Left colon (tissue), 2 donors: Measurements from ENCODE around the gene CHERP. TPM values are rescaled to one million over a fixed set of nuclear protein-coding genes. Genes with fewer than 3 reads are reported as not detected.

Experiments
- ATAC-seq: fragments of 200-7000 bp; cut with Tn5 transposase; one replicate; pipeline ENCODE4 v1.9.1; 2020; ENCODE audit warnings: mild to moderate bottlenecking, moderate library complexity
- DNase-seq, 2 donors: peaks; one replicate each; pipeline ENCODE4 v3.0.0-alpha.2; 2020
- intact Hi-C, 2 donors: fragments of 100-400 bp; cut with DNase I in 1 of 2; cut with micrococcal nuclease in 1 of 2; formaldehyde crosslinking; loops; one replicate each; pipeline versions ENCODE4 v1.11.2 to v1.14.0; 2022; cut with DNase I, micrococcal nuclease
- long read RNA-seq: library from polyadenylated mRNA; unstranded; transcript quantifications from one replicate; pipeline ENCODE4 v2.0.0, GENCODE V29; 2021
- total RNA-seq, 2 donors: library from RNA; stranded (reverse); fragmentation: NEBNext Ultra II Directional; extraction: Animal tissue kit (Norgen Biotek cat#: 25700); gene quantifications; one replicate each; pipeline ENCODE4 v1.2.1, GENCODE V29; 2021
- donor health status: DM: no; HTN: no; CAD: no.
- donor health status: DM: yes; HTN: yes; CAD: no.

Gene CHERP, protein sequence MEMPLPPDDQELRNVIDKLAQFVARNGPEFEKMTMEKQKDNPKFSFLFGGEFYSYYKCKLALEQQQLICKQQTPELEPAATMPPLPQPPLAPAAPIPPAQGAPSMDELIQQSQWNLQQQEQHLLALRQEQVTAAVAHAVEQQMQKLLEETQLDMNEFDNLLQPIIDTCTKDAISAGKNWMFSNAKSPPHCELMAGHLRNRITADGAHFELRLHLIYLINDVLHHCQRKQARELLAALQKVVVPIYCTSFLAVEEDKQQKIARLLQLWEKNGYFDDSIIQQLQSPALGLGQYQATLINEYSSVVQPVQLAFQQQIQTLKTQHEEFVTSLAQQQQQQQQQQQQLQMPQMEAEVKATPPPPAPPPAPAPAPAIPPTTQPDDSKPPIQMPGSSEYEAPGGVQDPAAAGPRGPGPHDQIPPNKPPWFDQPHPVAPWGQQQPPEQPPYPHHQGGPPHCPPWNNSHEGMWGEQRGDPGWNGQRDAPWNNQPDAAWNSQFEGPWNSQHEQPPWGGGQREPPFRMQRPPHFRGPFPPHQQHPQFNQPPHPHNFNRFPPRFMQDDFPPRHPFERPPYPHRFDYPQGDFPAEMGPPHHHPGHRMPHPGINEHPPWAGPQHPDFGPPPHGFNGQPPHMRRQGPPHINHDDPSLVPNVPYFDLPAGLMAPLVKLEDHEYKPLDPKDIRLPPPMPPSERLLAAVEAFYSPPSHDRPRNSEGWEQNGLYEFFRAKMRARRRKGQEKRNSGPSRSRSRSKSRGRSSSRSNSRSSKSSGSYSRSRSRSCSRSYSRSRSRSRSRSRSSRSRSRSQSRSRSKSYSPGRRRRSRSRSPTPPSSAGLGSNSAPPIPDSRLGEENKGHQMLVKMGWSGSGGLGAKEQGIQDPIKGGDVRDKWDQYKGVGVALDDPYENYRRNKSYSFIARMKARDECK
- 10 to 100 TPM; 32.1 to 41.5 TPM for total RNA-seq
- long read RNA-seq, partial matches to known transcripts = 15 of 17 reads
- long read RNA-seq, other reads (novel, unspliced or antisense) = 2 of 17 reads

DNA sequence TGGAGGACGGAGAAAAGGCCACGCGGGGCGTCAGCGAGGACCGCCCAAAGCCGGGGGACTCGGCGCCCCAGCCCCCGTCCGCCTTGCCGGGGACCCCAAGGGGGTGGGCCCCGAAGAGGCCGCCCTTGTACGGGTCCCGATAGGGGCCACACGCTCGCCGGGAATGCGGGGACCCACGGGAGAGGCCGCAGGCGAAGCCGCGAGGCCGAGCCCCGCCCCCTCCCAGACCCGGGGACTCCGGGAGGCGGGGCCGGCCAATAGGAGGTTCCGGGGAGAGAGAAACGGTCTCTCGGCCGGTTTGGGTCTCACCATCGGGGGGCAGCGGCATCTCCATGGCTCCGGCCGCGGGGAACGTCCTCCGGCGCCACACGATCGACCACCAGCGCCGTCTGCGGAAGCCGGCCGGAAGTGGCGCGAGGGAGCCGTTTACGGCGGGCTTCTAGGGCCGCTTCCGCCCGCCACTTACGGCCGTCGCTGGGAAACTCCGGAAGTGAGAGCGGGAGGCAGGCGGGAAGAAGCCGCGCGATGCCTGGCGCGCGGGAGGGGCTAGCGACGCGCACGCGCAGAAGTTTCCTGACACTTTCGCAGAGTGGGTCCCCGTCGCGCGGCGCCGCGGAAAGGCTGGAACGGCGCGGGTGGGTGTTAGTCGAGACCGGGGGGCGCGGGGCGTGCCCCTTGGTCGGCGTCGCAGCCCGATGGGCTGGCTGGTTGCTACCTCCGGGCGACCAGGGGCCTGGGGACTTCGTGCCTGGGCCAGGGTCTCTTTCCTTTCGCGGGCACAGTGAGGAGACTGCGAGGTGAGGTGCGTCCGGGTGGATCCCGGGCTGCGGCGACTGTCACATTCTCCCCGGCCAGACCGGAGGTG, at the start of gene CHERP:
Gene CHERP, minus strand, starts transcription at position 393 of the 865 bp plus-strand sequence. Its CDS starts 59 bp downstream, at position 334.
- peak; percentile 96 for ATAC-seq
- intact Hi-C loops = no loop called here
- DNase-seq = peak; percentile 92 to 96

DNA sequence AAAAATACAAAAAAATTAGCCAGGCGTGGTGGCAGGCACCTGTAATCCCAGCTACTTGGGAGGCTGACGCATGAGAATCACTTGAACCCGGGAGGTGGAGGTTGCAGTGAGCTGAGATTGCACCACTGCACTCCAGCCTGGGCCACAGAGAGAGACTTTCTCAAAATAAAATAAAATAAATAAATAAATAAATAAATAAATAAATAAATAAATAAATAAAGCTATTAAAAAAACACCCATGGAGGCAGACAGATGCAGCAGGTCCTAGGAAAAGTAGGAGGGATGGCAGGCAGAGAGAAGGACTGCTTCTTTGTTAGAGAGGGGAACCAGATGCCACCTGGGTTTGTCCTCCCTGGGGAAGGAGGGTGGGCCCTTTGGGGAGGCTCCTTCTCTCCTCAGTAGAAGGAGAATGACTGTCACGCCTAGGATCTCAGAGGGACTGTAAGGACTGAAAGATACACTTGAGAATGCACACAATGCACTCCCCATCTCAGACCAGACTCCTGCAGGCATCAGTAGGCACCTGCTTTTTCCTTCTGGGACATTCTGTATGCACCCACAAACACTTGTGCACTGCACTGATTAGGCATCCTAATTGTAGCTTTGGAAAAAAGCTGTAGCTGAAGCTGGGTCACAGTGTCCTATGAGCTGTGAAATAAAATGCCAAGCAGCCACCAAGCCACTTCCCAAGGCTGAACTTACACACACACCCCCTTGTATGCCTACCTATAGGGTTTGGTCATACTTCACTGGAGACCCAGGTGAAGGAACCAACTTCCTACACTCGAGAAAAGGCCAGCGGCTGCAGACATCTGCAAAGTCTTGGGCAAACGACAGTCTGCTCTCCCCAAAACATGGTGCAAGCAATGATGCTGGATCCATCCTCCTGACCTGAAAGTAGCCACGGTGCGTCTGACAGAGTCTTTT, 48.9 kb upstream of the CHERP start:
- intact Hi-C loops = no loop called here
- DNase-seq (no peak), ATAC-seq (no peak)

DNA sequence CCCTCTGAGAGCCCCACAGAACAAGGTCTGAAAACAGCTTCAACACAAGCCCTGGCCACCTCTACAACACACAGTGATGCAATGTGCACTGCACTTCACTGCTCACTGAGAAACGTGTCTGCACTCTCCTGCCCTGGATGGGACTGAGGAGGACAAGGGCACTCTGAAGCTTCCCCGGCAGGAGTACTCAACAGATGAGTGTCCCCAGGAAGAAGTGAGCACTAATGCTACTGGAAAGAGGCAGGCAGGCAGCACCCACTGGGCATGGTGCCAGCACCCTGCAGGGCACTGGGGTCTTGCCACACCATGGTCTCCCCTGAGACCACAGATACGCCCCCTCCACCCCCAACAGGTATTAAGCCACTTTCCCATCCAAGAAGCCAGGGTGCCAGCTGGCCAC, 47.7 kb upstream of the CHERP start:
- intact Hi-C loops = no loop called here
- DNase-seq (peak in 1 of 2 donors; percentile 21), ATAC-seq (no peak)

DNA sequence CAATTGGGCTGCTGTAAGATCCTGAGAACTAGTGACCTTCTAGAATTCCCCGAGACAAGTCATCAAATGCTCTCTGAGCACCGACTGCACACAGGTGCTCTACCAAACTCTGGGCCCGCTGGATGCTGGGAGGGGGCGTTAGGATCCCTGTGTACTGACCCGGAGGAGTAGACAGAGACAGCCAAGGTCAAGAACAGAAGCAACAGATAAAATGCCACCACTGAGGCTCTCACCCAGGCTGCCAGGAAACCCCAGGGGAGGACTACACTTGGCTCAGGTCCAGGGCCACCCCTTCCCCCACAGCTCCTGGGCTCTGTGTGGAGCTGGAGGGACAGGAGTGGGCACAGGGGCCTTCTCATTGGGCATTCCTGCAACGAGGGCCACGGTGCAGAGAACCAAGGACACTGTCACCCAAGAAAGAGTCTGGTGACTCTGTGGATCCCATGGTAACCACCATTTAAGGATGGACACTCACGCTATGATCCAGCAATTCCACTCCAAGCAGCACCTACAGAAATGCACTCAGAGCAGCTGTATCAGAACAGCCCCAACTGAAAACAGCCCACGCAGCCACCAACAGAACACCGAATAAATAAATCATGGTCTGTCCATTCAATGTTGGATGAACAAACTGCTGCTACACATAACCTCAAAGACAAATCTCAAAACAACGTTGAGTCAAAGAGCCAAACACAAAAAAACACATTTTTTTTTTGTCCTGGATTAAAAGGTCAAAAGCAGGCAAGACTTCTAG, 46.8 kb upstream of the CHERP start:
- no peak for DNase-seq
- intact Hi-C loops = no loop called here
- ATAC-seq = no peak

DNA sequence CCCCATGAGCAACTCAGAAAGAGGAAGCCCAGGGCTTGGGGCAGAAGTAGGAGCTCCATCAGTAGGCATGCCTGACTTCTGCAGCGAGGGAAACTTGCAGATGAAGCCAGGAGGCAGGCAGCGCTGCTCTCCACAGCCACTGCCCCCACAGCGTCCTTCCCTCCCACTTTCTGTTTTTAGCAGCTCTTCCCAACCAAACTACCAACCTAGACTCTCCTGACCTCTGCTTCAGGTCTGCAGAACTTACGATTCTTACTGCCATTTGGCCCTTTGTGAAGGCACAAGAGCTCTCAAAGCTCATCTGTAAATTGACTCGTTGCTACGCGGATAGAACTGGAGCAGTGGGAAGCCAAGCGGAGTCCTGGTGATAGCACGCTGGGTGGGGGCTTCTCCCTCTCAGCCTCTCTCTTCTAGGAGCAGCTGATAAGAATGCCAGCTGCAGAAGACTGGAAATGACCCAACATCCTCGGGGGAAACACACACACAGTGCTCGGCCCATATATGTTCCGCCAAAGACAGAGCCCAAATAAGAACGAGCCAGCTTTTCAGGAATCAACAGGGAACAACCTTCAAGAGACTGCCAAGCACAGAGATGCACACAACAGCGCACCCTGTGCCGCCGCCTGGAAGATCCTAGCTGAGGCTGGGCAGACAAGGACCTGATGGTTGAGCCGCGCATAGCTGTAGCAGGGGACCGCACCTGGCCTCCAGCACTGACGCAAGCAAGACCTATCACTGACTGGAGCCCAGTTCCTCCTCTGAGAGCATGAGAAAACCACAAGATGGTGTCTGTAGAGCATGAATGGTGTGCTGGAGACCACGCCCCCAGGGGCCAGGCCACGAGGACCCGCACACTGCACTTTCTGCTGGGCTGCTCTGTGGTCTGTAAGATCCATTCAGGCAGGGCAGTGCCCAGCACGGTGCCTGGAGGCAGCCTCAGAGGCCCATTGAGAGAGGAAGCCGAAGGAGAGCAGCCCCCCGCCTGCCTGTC, 45.9 kb upstream of the CHERP start:
- ATAC-seq (no peak), DNase-seq (peak; percentile 64 to 66)
- intact Hi-C loops = no loop called here

DNA sequence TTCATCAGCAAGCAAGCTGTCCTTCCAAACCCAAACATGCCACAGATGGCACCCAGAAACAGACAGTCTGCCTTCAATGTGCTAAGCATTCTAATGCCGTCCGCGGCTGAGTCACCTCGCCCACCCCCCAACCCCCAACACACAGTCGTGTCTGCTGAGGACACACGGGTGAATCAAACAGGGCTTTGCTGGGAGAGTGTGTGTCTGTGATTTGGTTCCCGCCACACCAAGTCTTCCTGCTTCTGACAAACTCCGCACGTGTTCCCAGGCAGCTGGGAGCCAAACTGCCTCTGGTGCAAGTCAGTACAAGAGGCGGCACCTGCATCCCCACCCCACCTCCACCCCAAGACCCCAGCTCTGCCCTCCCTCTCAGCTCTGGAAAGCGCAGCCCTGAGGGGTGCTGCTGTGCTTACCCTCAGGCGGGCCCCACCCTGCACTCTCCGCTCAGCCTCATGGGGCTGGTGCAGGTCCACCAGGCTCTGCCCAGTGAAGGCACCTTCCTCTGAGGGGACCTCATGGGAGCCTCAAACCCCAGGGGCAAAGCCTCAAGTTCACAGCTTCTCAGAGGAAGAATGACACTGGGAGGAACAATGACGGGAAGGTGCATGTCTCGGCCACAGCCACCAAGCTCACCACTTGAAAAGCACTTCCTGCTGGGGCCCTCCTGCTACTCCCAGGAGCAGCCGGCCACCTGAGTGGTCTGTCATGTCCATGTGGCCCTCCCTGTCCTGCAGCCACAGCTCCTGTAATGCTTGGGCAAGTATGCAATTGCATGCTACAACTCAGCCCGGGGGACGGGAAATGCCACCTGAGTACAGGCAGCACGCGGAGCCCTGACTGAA, 45.0 kb upstream of the CHERP start:
- no peak for ATAC-seq
- intact Hi-C loops = no loop called here
- peak in 1 of 2 donors; percentile 48 for DNase-seq

DNA sequence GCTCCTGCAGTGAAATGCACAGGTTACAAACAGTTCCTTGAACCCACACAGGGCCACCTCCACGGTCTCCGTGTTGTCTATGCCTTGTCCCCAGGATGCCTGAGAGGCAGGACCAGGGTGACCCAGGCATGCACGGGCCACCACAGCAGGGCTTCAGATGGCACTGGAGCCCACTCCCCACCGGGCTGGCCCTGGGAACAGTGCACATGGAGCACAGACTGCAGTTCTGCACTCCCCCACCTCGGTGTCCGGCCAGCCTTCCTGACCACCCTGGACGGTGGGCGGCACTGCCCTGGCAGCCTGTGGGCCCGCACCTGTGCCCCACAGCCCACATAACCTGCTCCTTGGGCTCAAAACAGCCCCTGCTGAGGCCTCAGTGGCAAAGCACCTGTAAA, 44.2 kb upstream of the CHERP start:
- ATAC-seq = no peak
- DNase-seq = peak in 1 of 2 donors; percentile 23
- intact Hi-C loops = no loop called here

DNA sequence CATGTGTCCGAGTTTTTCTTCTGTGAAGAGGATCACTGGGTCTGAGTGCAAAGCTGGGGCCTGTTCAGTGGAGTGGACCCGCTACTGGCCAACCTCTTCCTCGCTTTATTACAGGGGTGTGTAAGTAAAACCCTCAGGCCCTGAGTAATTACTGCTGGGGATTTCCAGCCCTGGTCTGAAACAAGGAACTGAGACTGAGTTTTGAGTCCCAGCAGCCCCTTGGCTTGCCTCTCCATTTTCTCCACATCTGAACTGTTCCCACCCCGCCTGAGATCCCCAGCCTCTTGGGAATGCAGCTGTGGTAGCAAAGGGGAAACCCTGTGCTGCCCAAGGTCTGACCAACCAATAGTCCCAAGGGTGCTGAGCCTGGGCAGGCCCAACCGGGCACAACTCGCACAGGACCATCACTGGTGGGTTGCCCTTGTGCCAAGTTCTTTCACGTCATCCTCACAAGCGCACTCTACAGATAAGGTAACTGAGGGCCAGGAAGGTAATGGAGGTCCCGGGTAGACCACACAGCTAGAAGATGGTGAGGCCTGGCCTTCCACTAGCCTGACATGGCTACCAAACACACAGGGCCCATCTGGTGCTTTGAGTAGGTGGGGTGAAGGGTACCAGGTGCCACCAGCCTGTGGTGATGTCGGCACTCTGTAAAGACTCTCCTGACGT, 43.7 kb upstream of the CHERP start:
- DNase-seq (peak; percentile 37 to 58), ATAC-seq (peak; percentile 55)
- intact Hi-C loops = no loop called here

DNA sequence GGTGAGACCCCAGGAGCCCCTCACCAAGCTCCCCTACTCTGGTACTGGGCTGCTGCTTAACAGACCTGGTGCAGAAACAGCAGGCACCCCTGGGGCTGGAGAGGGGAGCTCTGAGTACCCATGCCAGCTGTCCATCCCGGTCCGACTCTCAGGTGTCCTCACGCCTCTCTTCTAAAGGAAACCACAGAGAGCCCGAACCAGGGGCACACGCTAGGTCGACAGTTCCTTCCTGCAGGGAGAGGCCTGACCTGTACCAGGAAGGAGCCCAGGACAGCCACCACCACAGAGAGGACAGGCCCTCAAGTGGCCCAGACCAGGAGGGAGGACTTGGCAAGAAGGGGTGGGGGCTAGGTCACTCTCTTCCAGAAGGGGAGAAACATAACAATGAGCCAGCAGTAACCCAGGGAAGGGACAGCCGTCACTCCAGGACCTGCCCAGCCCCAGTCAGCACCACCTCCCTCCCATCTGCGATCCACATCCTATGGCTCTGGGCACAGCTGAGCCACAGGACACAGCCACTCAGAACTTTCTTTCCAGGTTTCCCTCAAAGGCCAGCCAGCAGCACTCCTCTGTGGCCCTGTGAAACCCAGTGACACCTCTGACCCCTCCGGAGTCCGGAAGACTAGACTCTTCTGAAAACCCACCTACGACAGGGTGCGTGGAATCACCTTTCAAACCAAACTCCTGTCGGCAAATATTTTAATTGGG, 43.0 kb upstream of the CHERP start:
- peak; percentile 39 for ATAC-seq
- peak in 1 of 2 donors; percentile 21 for DNase-seq
- intact Hi-C loops = no loop called here

DNA sequence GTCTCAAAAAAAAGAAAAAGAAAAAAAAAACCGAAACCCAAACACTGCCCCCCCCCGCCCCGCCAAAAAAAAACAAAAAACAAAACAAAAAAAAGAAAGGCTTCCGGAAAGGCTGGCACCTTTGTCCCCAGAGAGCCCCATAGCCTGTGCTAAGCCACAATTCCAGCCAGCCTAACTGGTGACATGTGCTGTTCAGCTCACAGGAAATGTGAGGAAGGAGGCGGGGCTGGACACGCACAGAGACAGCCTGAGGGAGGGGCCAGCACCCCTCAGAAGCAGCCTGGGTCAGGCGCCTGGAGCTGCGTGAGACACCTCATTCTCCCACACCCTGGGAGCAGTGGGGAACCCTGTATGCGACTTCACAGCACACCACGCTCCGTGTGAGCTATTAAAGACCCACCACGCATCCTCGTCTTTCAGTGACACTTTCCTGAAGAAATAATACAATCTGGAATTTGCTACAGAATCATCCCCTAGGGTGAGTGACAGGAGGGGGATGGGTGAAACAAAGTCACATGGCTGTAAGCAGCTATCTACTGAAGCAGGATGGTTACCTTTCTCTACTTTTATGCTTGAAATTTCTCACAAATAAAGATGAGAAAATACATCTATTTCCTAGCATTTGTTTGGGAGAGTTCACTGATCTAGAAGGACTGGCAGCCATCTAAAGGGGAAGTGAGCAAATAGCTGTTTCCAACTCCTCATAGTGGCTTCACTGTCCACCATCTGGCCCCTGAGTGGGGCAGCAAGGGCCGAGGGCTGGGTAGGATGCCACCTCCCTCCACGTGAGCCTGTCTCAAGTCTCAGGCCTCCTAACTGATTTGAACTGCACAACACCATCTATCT, 42.2 kb upstream of the CHERP start:
- peak; percentile 81 for ATAC-seq
- intact Hi-C loops = no loop called here
- peak; percentile 87 to 88 for DNase-seq

DNA sequence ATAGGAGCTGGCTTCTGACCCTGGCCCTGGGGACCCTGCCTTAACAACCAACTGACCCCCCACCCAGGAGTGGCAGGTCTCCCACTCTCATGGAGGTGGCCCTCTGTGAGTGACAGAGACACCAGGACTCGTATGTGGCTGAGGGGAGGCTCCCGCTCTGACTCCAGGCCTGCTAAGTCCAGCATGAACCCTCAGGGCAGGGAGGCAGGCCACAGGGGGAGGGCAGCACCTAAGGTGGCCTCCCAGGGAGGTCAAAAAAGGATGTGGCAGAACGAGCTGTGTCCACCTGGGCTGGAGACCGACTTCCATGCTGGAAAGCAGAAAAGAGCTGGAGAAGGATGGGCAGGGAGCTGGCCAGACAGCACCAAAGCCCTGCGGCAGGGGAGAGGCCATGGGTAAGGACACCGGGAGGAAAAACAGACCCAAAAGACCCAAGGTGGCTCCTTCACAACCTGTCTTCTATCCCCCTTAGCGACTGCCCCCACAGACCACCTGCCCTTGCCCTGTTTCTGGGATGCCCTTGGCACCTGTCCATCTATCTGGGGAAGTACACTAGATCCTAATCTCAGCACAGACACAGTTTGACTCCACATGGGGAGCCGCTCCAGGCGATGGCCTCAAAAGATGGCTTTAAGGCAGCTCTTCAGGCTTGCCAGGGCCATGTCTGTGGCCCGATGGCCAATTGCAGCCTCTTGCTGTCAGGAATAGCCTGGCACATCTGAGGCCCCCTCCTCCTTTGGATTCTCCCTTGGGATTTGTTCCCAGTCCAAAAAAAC, 40.4 kb upstream of the CHERP start:
- ATAC-seq (no peak), DNase-seq (no peak)
- intact Hi-C loops = no loop called here

DNA sequence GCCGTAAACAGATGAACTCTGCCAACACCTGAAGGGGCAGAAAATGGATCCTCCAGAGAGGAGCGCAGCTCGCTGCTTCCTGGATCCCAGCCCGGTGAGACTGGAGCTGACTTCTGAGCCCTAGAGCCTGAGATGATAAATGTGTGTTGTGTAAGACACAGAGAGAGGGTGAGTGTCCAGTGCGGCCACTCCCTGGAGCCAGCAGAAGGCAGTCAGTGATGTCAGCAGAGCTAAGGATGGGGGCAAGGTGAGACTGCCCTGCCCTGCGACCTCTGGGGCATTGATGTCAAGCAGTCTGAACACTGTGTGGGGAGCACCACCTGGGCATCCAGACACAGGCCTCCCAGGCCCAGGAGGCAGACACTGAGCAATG, 39.7 kb upstream of the CHERP start:
- ATAC-seq (no peak), DNase-seq (no peak)
- intact Hi-C loops = no loop called here
